MCF 10A (cell line): Measurements from ENCODE around the gene PBX1. TPM values are rescaled to one million over a fixed set of nuclear protein-coding genes. Genes with fewer than 3 reads are reported as not detected.

Experiments
- BruUV-seq: library from RNA; stranded (reverse); fragments of 400-500 nt; replicated peaks from 2 replicates; lab custom pipeline; 2021; lab: Mats Ljungman, UMichigan
- CTCF ChIA-PET: fragments of 300-600 bp; sonication (Branson Sonifier 250); formaldehyde crosslinking; extraction: SDS; loops from one replicate; lab custom pipeline; 2021; ENCODE audit warnings: antibody characterized with exemption, inconsistent platforms; lab: Yijun Ruan, JAX
- POLR2A ChIA-PET: fragments of 300-600, 350-650 bp; sonication (Branson Sonifier 250); formaldehyde crosslinking; extraction: SDS; loops from one replicate; lab custom pipeline; 2020; ENCODE audit warnings: antibody characterized with exemption, inconsistent platforms; lab: Yijun Ruan, JAX
- DNase-seq: peaks from one replicate; pipeline ENCODE4 v3.0.0-alpha.2; 2018; ENCODE audit not compliant: unreplicated experiment
- H3K27ac Mint-ChIP-seq: one replicate; pipeline ENCODE4 v1.8.0; 2022; ENCODE audit warnings: mild to moderate bottlenecking, low read depth, mixed read lengths; ENCODE audit not compliant: unreplicated experiment
- H3K27me3 Mint-ChIP-seq: one replicate; pipeline ENCODE4 v1.8.0; 2022; ENCODE audit warnings: mixed read lengths; ENCODE audit not compliant: insufficient read depth, unreplicated experiment
- H3K36me3 Mint-ChIP-seq: one replicate; pipeline ENCODE4 v1.8.0; 2022; ENCODE audit warnings: mild to moderate bottlenecking, moderate library complexity, mixed read lengths; ENCODE audit not compliant: insufficient read depth, unreplicated experiment
- H3K4me1 Mint-ChIP-seq: one replicate; pipeline ENCODE4 v1.8.0; 2022; ENCODE audit warnings: mixed read lengths; ENCODE audit not compliant: insufficient read depth, unreplicated experiment
- H3K4me3 Mint-ChIP-seq: one replicate; pipeline ENCODE4 v1.8.0; 2022; ENCODE audit warnings: mild to moderate bottlenecking, moderate library complexity, mixed read lengths; ENCODE audit not compliant: unreplicated experiment
- H3K9me3 Mint-ChIP-seq: one replicate; pipeline ENCODE4 v1.8.0; 2022; ENCODE audit warnings: mixed read lengths; ENCODE audit not compliant: unreplicated experiment
- intact Hi-C: fragments of 100-400 bp; cut with micrococcal nuclease; formaldehyde crosslinking; loops from 2 replicates; pipeline ENCODE4 v1.14.1; 2022
- total RNA-seq: library from RNA; stranded (reverse); gene quantifications from 2 replicates; pipeline ENCODE4 v1.2.3, GENCODE V29; 2022
- TF ChIP-seq, protein P1 (sequence below): fragments of 200-600 bp; IDR thresholded peaks from one replicate; pipeline ENCODE4 v1.8.0; 2022; ENCODE audit warnings: antibody characterized with exemption, mild to moderate bottlenecking; ENCODE audit not compliant: unreplicated experiment

The PBX1 gene
- total RNA-seq, 1 experiment from 2014 or later: 5.8 TPM

DNA sequence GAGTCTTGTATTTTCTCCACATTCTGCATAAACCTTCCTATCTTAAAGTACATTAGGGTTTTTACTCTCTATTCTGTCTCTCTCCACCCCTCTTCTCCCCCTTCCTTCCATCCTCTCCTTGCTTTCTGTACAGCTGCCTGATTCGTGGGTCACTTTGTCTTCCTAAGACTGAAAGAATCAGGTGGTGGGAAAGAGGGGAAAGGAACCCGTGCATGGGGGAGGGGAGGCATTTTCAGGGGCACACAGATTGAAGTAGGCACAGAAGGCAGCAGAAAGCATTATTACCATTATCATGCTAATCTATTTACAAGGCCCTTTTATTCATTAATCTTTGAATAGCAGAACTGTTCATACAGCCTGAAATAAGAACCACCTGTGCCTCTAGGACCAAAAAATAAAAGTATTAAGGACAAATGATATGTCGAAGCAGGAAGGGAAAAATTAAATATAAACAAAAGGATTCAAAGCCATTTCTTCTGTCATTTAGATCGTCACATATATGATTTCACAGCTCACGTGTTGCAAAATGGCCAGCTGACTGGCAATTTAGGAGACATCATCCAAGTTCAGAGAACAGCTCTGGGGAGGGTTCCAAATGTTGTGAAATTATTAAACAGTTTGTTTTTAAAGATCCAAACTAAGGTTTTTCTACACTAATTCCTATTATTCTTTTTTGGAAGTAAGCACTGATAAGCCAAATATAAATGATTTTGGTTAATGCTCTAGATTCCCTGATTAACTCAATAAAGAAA is 154.6 kb downstream of the PBX1 start:
- Mint-ChIP-seq H3K27me3 (no peaks in the 10 kb centered on the region), H3K36me3 (no peaks in the 10 kb centered on the region), H3K9me3 (no peaks in the 10 kb centered on the region), H3K4me3 (no peak overlapping the region), H3K4me1 (peaks cover 10% of the 10 kb centered on the region), H3K27ac (no peak overlapping the region)
- no TSS peak for BruUV-seq
- POLR2A ChIA-PET: no interaction called here
- intact Hi-C loops: no loop called here
- TF ChIP-seq, protein P1, sequence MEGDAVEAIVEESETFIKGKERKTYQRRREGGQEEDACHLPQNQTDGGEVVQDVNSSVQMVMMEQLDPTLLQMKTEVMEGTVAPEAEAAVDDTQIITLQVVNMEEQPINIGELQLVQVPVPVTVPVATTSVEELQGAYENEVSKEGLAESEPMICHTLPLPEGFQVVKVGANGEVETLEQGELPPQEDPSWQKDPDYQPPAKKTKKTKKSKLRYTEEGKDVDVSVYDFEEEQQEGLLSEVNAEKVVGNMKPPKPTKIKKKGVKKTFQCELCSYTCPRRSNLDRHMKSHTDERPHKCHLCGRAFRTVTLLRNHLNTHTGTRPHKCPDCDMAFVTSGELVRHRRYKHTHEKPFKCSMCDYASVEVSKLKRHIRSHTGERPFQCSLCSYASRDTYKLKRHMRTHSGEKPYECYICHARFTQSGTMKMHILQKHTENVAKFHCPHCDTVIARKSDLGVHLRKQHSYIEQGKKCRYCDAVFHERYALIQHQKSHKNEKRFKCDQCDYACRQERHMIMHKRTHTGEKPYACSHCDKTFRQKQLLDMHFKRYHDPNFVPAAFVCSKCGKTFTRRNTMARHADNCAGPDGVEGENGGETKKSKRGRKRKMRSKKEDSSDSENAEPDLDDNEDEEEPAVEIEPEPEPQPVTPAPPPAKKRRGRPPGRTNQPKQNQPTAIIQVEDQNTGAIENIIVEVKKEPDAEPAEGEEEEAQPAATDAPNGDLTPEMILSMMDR: no peak
- CTCF ChIA-PET: interaction anchor here (0.7 to 0.8 kb wide), 3 partner anchors 22 to 90 kb away, joined by 3 to 4 read pairs (median 3); no protein-coding TSS in a partner anchor
- DNase-seq: no peak

DNA sequence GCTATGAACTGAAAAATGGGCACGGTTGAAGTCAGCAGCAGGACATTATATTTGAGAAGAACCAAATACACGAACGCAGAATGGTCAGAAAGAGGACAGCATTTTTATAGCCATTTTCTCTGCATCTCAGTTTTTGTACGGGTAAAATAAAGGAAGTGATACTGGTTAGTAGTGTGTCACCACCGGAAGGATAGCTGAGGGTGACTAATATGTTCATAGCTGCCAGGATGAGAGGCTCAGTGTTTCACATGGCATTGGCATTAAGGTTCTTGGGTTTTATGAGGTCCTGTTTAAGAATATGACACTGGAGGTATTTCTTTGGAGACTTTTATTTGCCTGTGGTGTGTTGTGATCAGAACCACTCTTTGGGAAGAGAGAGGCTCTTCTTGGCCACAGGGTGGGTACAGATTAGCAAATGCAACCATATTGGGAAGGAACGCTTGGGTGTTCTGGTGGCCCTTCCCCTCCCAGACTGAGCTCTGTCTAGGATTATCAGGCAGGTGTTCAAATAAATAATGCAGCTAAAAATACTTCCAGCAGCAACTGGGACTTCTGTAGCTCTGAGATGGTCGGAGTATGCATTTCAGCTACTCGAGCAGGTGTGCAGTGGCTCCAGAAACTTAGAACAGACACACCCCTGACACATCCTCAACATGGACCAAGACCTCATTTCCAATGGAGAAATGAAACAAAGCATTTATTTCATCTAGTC is 158.2 kb downstream of the PBX1 start:
- CTCF ChIA-PET: interaction anchor here (0.6 to 1.2 kb wide), 6 partner anchors 8 to 893 kb away, joined by 3 to 5 read pairs (median 4); no protein-coding TSS in a partner anchor
- intact Hi-C loops: no loop called here
- no peak overlapping the region for H3K27ac Mint-ChIP-seq
- no peak overlapping the region for H3K4me3 Mint-ChIP-seq
- H3K36me3 Mint-ChIP-seq: no peaks in the 10 kb centered on the region
- peaks cover 26% of the 10 kb centered on the region for H3K4me1 Mint-ChIP-seq
- POLR2A ChIA-PET: interaction anchor here (1.2 kb wide), 1 partner anchor 153 kb away, joined by 3 read pairs; no protein-coding TSS in a partner anchor
- no peaks in the 10 kb centered on the region for H3K9me3 Mint-ChIP-seq
- TF ChIP-seq, protein P1: no peak
- H3K27me3 Mint-ChIP-seq: no peaks in the 10 kb centered on the region
- peak; percentile 63 for DNase-seq
- BruUV-seq: no TSS peak

DNA sequence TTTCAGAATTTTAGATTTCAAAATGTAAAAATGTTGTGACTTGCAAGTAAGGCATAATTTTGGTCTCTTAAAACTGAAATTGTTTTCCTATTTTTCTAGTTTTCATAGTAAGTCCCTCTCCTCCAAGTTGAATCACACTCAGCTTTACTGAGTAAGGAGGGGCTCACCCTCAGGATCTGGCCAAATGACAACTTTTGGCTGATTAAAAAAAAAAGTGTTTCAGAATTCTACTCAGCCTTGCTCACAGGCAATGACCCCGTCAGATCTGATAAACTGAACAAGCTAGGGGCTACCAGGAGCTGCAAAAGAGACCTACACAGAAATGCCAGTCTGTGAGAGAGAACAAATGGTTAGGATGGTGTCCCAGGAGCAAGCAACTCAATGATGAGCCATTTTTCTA is 159.8 kb downstream of the PBX1 start:
- no peak for DNase-seq
- BruUV-seq: no TSS peak
- H3K9me3 Mint-ChIP-seq: no peaks in the 10 kb centered on the region
- intact Hi-C loops: no loop called here
- H3K27me3 Mint-ChIP-seq: no peaks in the 10 kb centered on the region
- H3K4me1 Mint-ChIP-seq: peaks cover 26% of the 10 kb centered on the region
- TF ChIP-seq, protein P1: no peak
- ChIA-PET CTCF (interaction anchor here (0.6 to 1.0 kb wide), 4 partner anchors 10 to 355 kb away, joined by 3 to 5 read pairs (median 4); no protein-coding TSS in a partner anchor), POLR2A (interaction anchor here (0.6 to 2.3 kb wide), 4 partner anchors 11 to 116 kb away, joined by 3 to 10 read pairs (median 6); no protein-coding TSS in a partner anchor)
- H3K36me3 Mint-ChIP-seq: no peaks in the 10 kb centered on the region
- H3K4me3 Mint-ChIP-seq: no peak overlapping the region
- no peak overlapping the region for H3K27ac Mint-ChIP-seq
